ENCODE measurements around the gene CTNNA3. TPM values are rescaled to one million over a fixed set of nuclear protein-coding genes. Genes with fewer than 3 reads are reported as not detected.

Gene CTNNA3
- total RNA-seq, 1 experiment from 2014 or later: 0.85 TPM

DNA sequence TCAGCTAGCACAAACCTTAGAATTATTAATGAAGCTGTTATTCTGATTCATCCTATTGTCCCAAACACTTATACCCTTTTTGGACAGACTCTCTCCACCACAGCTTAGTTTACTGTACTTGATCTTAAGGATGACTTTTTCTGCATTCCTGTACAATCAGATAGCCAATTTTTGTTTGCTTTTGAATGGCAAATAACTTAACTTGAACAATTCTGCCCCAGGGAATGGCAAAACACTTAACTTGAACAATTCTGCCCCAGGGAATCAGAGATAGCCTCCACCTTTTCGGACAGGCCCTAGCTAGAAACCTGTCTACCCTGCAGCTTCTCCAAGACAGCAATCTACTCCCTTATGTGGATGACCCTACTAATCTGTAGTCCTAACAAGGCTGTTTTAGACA is 1438.2 kb downstream of the CTNNA3 start:
- no peak overlapping the region for H3K4me3 ChIP-seq (ENCODE audit: low read depth in 2 of 2, low read length in 2 of 2)
- H3K4me1 ChIP-seq (ENCODE audit: control insufficient read depth, insufficient read depth, low read length): no peaks in the 10 kb centered on the region
- intact Hi-C loops (cut with micrococcal nuclease; ENCODE audit: unreplicated experiment): no loop called here
- ATAC-seq: no peak
- no peak for TF ChIP-seq SIN3A (IDR thresholded peaks at IDR 0.05; ENCODE audit: borderline replicate concordance, insufficient read depth, low read depth, low read length)
- no peak for TF ChIP-seq POLR2AphosphoS5 (IDR thresholded peaks at IDR 0.05; ENCODE audit: low read depth, low read length)
- TF ChIP-seq TCF7L2 (IDR thresholded peaks at IDR 0.05; ENCODE audit: low read depth, low read length): no peak
- TF ChIP-seq, protein P1, sequence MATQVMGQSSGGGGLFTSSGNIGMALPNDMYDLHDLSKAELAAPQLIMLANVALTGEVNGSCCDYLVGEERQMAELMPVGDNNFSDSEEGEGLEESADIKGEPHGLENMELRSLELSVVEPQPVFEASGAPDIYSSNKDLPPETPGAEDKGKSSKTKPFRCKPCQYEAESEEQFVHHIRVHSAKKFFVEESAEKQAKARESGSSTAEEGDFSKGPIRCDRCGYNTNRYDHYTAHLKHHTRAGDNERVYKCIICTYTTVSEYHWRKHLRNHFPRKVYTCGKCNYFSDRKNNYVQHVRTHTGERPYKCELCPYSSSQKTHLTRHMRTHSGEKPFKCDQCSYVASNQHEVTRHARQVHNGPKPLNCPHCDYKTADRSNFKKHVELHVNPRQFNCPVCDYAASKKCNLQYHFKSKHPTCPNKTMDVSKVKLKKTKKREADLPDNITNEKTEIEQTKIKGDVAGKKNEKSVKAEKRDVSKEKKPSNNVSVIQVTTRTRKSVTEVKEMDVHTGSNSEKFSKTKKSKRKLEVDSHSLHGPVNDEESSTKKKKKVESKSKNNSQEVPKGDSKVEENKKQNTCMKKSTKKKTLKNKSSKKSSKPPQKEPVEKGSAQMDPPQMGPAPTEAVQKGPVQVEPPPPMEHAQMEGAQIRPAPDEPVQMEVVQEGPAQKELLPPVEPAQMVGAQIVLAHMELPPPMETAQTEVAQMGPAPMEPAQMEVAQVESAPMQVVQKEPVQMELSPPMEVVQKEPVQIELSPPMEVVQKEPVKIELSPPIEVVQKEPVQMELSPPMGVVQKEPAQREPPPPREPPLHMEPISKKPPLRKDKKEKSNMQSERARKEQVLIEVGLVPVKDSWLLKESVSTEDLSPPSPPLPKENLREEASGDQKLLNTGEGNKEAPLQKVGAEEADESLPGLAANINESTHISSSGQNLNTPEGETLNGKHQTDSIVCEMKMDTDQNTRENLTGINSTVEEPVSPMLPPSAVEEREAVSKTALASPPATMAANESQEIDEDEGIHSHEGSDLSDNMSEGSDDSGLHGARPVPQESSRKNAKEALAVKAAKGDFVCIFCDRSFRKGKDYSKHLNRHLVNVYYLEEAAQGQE (IDR thresholded peaks at IDR 0.05; ENCODE audit: insufficient read depth in 1 of 2, low read depth in 2 of 2, low read length in 1 of 2): no peak
- TF ChIP-seq, protein P2, sequence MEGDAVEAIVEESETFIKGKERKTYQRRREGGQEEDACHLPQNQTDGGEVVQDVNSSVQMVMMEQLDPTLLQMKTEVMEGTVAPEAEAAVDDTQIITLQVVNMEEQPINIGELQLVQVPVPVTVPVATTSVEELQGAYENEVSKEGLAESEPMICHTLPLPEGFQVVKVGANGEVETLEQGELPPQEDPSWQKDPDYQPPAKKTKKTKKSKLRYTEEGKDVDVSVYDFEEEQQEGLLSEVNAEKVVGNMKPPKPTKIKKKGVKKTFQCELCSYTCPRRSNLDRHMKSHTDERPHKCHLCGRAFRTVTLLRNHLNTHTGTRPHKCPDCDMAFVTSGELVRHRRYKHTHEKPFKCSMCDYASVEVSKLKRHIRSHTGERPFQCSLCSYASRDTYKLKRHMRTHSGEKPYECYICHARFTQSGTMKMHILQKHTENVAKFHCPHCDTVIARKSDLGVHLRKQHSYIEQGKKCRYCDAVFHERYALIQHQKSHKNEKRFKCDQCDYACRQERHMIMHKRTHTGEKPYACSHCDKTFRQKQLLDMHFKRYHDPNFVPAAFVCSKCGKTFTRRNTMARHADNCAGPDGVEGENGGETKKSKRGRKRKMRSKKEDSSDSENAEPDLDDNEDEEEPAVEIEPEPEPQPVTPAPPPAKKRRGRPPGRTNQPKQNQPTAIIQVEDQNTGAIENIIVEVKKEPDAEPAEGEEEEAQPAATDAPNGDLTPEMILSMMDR (IDR thresholded peaks at IDR 0.05): no peak
- ChIA-PET POLR2A (no interaction called here), CTCF (no interaction called here)
- no peaks in the 10 kb centered on the region for H3K9me3 ChIP-seq (ENCODE audit: control insufficient read depth, insufficient read depth, low read depth, low read length)
- in situ Hi-C loops (cut with HindIII; ENCODE audit: low pct_unique_long_range_greater_than_20kb, low sequenced_read_pairs): no loop called here
- H3K36me3 ChIP-seq (ENCODE audit: control insufficient read depth, insufficient read depth, low read length): no peaks in the 10 kb centered on the region
- H3K27ac ChIP-seq (ENCODE audit: low read length): no peak overlapping the region
- DNase-seq (ENCODE audit: low read depth, low spot score): no peak
- no peaks in the 10 kb centered on the region for H3K27me3 ChIP-seq (ENCODE audit: control insufficient read depth, insufficient read depth, low read length)
- no TSS peak for BruUV-seq (replicated peaks)

DNA sequence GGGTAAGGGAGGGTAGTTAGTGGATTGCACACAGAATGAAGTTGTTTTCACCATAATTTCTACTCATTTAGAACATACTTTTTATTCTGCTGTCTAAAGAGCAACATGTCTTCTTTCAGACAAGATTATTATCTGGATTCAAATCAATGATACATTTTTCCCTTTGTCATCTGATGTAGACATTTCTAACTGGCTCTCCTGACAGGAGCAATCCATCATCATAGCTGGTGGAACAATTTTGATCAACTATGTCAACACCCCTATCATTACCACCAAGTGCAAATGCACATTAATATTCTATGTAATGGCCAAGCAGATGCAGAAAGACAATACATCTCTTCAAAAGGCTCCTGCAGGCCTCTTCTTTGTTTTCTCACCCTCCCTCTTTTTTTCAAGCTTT is 1443.0 kb downstream of the CTNNA3 start:
- DNase-seq (ENCODE audit: low read depth, low spot score) (no peak), ATAC-seq (no peak)
- ChIA-PET CTCF (no interaction called here), POLR2A (no interaction called here)
- in situ Hi-C loops (cut with HindIII; ENCODE audit: low pct_unique_long_range_greater_than_20kb, low sequenced_read_pairs) (no loop called here), intact Hi-C loops (cut with micrococcal nuclease; ENCODE audit: unreplicated experiment) (no loop called here)
- H3K4me1 ChIP-seq (ENCODE audit: control insufficient read depth, insufficient read depth, low read length): no peaks in the 10 kb centered on the region
- no peaks in the 10 kb centered on the region for H3K36me3 ChIP-seq (ENCODE audit: control insufficient read depth, insufficient read depth, low read length)
- H3K4me3 ChIP-seq (ENCODE audit: low read depth in 2 of 2, low read length in 2 of 2): no peak overlapping the region
- H3K27me3 ChIP-seq (ENCODE audit: control insufficient read depth, insufficient read depth, low read length): no peaks in the 10 kb centered on the region
- no peaks in the 10 kb centered on the region for H3K9me3 ChIP-seq (ENCODE audit: control insufficient read depth, insufficient read depth, low read depth, low read length)
- no peak for TF ChIP-seq POLR2AphosphoS5 (IDR thresholded peaks at IDR 0.05; ENCODE audit: low read depth, low read length)
- no peak for TF ChIP-seq TCF7L2 (IDR thresholded peaks at IDR 0.05; ENCODE audit: low read depth, low read length)
- TF ChIP-seq, protein P2 (IDR thresholded peaks at IDR 0.05): no peak
- TF ChIP-seq SIN3A (IDR thresholded peaks at IDR 0.05; ENCODE audit: borderline replicate concordance, insufficient read depth, low read depth, low read length): no peak
- TF ChIP-seq, protein P1 (IDR thresholded peaks at IDR 0.05; ENCODE audit: insufficient read depth in 1 of 2, low read depth in 2 of 2, low read length in 1 of 2): no peak
- H3K27ac ChIP-seq (ENCODE audit: low read length): no peak overlapping the region
- no TSS peak for BruUV-seq (replicated peaks)
